Suppressor macrophage (primary cell): Measurements from ENCODE around the gene AGPAT2.
"Not testable (repeated sequence)": the region's sequence is repeated elsewhere in the genome, so short reads cannot be mapped to it uniquely, and the experiment has no call there.

Source experiments
- DNase-seq, 4 experiments: peaks; one replicate each; pipeline ENCODE4 v3.0.0-alpha.2; 2020 to 2022

Gene AGPAT2

GRCh38 chr9:136645352-136645902 lies 41.8 kb downstream of the AGPAT2 start:
- DNase-seq, result peak; percentile 41 to 64 (median 59)

- peak; percentile 95 to 98 (median 98) for DNase-seq
Measured at GRCh38 chr9:136644593-136645351, 42.5 kb downstream of the AGPAT2 start.

DNA sequence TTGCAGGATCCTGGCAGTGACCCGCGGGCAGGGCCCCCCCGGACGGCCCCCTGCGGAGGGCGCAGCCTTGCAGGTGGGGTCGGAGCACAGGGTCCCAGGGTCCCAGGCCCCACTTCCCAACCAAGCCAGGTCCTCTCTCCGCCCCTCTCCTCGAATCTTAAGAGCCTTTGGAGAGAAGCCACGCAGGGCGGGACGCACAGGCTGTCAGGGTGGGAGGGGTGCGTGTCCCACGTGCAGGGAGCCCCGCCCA lies 43.0 kb downstream of the AGPAT2 start:
- DNase-seq, result peak in 3 of 4 experiments; percentile 94 to 97 (median 96)

- peak; percentile 64 to 81 (median 78) for DNase-seq
Measured at GRCh38 chr9:136643596-136644342, 43.5 kb downstream of the AGPAT2 start.

GRCh38 chr9:136642439-136642921 lies 44.8 kb downstream of the AGPAT2 start:
- DNase-seq, result no peak

DNA sequence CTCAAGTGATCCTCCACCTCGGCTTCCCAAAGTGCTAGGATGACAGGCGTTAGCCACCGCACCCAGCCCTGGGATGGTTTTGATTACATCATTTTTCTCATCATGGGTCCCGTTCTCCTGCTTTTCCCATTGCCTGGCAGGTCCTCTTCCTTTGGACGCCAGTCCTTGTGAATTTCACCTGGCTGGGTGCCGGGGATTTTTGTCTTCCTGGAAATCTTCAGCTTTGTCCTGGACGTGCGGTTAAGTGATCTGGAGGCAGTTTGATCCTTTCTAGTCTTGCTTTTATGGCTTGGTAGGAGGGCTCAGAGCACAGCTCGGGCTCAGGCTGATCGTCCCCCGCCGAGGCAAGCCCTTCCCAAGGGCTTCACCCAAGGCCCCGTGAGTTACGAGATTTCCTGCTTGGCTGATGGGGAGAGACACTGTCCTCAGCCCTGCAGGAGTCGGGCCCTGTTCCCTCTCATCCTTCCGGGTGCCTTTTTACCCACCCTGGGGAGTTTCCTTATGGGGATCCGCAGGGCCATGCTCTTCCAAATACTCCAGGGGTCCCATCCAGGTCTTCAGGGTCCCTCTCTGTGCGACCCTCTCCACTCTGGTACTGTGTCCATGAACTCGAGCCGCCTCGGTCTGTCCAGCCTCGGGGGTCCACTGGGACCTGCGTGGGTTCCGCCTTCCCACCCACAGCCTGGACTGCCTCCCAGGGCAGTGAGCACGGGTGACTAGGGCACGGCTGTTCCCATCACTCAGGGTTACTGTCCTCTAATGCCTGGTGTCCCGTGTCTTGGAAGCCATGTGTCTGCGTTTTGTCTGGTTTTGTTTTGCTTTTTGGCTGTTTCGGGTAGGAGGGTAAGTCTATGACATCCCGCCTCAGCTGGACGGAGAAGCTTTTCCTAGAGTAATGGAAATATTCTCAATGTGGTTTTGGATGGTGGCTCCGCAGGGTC lies 46.8 kb downstream of the AGPAT2 start:
- DNase-seq, result no peak

DNA sequence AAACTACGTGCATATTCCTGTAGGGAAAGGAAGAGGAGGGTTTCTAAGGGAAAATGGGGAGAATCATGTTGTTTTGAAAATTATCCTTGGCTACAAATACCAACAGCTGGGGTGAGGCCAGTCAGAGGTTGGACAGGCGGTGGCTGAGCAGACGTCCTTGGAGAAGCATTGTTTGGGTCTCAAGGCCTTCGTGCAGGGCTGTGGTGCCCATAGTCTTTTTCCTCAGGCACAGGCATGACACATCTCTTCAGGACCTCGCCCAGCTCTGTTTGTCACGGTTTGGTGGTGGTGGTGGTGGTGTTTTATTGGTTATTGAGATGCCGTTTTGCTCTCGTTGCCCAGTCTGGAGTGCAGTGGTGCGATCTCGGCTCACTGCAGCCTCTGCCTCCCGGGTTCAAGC lies 52.4 kb downstream of the AGPAT2 start:
- no peak for DNase-seq

- peak in 1 of 4 experiments; percentile 3 for DNase-seq
Measured at GRCh38 chr9:136632491-136633106, 54.7 kb downstream of the AGPAT2 start.

DNA sequence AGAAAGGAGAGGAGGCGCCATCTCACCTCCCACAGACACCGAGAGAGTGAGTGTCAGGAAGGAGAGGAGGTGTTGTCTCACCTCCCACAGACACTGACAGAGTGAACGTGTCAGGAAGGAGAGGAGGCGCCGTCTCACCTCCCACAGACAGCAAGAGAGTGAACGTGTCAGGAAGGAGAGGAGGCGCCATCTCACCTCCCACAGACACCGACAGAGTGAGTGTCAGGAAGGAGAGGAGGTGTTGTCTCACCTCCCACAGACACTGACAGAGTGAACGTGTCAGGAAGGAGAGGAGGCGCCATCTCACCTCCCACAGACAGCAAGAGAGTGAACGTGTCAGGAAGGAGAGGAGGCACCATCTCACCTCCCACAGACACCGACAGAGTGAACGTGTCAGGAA lies 55.2 kb downstream of the AGPAT2 start:
- DNase-seq, result not testable (repeated sequence)

- DNase-seq, result peak; percentile 86 to 92 (median 88)
Measured at GRCh38 chr9:136631038-136632000, 55.9 kb downstream of the AGPAT2 start.

DNA sequence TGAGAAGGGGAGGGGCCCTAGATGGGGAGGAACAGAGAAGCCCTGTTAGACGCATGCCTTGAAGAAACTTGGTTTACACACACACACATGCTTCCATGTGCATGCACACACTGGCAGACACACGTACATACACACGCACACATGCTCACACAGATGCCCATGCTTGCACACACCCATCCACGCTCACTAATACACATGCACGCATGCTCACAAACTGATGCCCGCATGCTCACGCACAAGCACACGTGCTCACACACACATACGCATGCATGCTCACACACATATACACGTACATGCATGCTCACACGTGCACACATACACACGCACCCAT lies 56.6 kb downstream of the AGPAT2 start:
- no peak for DNase-seq

DNA sequence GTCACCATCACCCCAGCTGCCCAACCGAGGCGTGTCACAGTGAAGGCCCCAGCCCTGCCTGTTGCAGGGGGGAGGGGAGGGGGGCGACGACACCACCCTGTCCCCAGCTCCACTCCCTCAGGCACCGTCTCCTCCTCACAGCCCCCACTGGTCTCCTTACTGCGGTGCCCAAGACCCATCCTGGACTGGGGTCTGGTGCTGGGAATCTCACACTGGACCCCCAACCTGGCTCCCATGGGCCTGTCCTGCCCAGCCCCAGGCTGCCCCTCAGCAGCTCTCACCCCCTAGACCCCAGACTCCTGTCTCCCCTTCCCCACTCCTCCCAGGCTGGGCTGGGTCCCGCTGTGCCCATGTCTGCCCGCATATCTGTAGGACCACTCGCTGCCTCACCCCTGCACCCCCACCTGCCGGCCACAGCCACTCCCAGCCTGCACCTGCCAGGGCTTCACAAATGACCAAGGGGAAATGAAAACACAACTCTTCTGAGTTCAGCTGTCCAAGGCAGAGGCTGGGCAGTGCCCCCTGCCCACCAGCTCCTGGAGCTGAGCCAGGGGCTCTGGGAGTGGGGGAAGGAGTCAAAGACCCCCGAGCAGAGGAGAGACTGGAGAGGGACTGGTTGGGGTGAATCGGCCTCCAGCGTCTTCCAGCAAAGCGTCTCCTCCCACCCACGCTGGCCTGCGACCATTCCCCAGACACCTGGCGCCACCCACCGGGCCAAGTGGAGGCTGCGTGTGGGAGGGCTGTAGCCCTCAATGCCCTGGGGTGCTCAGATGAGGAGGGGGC lies 57.2 kb downstream of the AGPAT2 start:
- DNase-seq, result peak; percentile 68 to 88 (median 76)

- DNase-seq, result peak in 1 of 4 experiments; percentile 2
Measured at GRCh38 chr9:136629001-136629878, 58.0 kb downstream of the AGPAT2 start.

DNA sequence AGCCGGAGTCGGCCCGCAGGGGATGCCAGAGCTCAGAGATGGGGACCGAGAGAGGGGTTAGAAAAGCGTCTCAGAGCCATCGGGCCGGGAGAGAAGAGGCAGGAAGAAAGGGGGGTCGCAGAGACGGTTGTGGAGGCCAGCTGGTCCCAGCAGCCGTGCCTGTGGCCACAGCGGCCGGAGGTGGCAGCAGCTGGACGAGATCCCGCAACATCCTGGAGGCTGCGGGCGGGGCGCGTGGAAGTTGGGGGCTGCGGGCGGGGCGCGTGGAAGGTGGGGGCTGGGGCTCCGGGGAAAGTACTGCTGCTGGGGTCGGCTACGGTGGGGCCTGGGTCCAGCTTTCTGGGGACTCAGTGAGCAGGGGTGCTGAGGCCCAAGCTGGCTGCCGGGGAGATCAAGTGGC lies 59.0 kb downstream of the AGPAT2 start:
- DNase-seq, result peak in 1 of 4 experiments; percentile 19

GRCh38 chr9:136627703-136628102 lies 59.6 kb downstream of the AGPAT2 start:
- no peak for DNase-seq

GRCh38 chr9:136626740-136627642 lies 60.3 kb downstream of the AGPAT2 start:
- DNase-seq, result peak in 1 of 4 experiments; percentile 17

GRCh38 chr9:136626066-136626725 lies 61.1 kb downstream of the AGPAT2 start:
- peak in 1 of 4 experiments; percentile 3 for DNase-seq
